HUDEP-2 (cell line): Measurements from ENCODE around the gene WNK1.
"Not testable (repeated sequence)": the region's sequence is repeated elsewhere in the genome, so short reads cannot be mapped to it uniquely, and the experiment has no call there.

Source experiments
- DNase-seq, 76 experiments: peaks; one replicate each; lab custom pipeline; 2025; ENCODE audit not compliant: unreplicated experiment in 76 of 76; lab: John Stamatoyannopoulos, UW

Gene WNK1

GRCh38 chr12:751999-752694 is at the start of gene WNK1:
Gene WNK1 (plus strand): TSS chr12:752579. CDS start chr12:753566, 987 bp downstream.
- peak; percentile 44 to 96 (median 92) for DNase-seq

GRCh38 chr12:704516-705242 is 47.7 kb upstream of the WNK1 start:
- no peak for DNase-seq

GRCh38 chr12:708084-708483 is 44.3 kb upstream of the WNK1 start:
- DNase-seq: not testable (repeated sequence)

GRCh38 chr12:709455-710020 is 42.8 kb upstream of the WNK1 start:
- no peak for DNase-seq

- DNase-seq: no peak
These were observed 40.1 kb upstream of the WNK1 start for GRCh38 chr12:712172-712863.

GRCh38 chr12:713281-713875 is 39.0 kb upstream of the WNK1 start:
- no peak for DNase-seq

GRCh38 chr12:716506-716905 is 35.9 kb upstream of the WNK1 start:
- DNase-seq: peak in 33 of 76 experiments; percentile 3 to 62 (median 30)

- no peak for DNase-seq
These were observed 33.6 kb upstream of the WNK1 start for GRCh38 chr12:718756-719102.

GRCh38 chr12:720231-720941 is 32.0 kb upstream of the WNK1 start:
- DNase-seq: peak in 5 of 76 experiments; percentile 5 to 52 (median 14)

GRCh38 chr12:724194-724855 is 28.1 kb upstream of the WNK1 start:
- no peak for DNase-seq

- DNase-seq: no peak
These were observed 27.3 kb upstream of the WNK1 start for GRCh38 chr12:725076-725475.

GRCh38 chr12:726281-727140 is 25.9 kb upstream of the WNK1 start:
- no peak for DNase-seq

- DNase-seq: no peak
These were observed 25.1 kb upstream of the WNK1 start for GRCh38 chr12:727321-727720.

GRCh38 chr12:728781-729180 is 23.6 kb upstream of the WNK1 start:
- DNase-seq: no peak

- no peak for DNase-seq
These were observed 23.2 kb upstream of the WNK1 start for GRCh38 chr12:729221-729620.

- DNase-seq: no peak
These were observed 21.8 kb upstream of the WNK1 start for GRCh38 chr12:730550-730949.

- DNase-seq: no peak
These were observed 15.1 kb upstream of the WNK1 start for GRCh38 chr12:737122-737739.

GRCh38 chr12:738712-739111 is 13.7 kb upstream of the WNK1 start:
- DNase-seq: no peak
